IMR-90 (cell line): ENCODE data around the gene PXYLP1. TPM values are rescaled to one million over a fixed set of nuclear protein-coding genes. Genes with fewer than 3 reads are reported as not detected.

ENCODE experiments used
- ATAC-seq: fragments of 200-7000 bp; cut with Tn5 transposase; 2 replicates; pipeline ENCODE4 v1.9.1; 2020; ENCODE audit warnings: low read depth, mild to moderate bottlenecking, moderate library complexity
- BruUV-seq: library from RNA; stranded (reverse); fragments of 400-500 nt; replicated peaks from 2 replicates; lab custom pipeline; 2021; lab: Mats Ljungman, UMichigan
- CTCF ChIA-PET: fragments of 300-600 bp; formaldehyde crosslinking; extraction: SDS; loops from one replicate; lab custom pipeline; 2021; ENCODE audit warnings: antibody characterized with exemption; lab: Yijun Ruan, JAX
- POLR2A ChIA-PET: fragments of 300-600 bp; sonication (Branson Sonifier 250); formaldehyde crosslinking; loops from one replicate; lab custom pipeline; 2022; ENCODE audit warnings: antibody characterized with exemption; ENCODE audit not compliant: unreplicated experiment; lab: Charles Lee
- DNase-seq: peaks from one replicate; pipeline ENCODE4 v3.0.0; 2013
- H2AFZ ChIP-seq: replicated peaks from 2 replicates; pipeline ENCODE3; 2013; ENCODE audit warnings: low read length, mild to moderate bottlenecking; ENCODE audit not compliant: poor library complexity
- H2AK5ac ChIP-seq: 2 replicates; pipeline ENCODE4 v1.6.1; 2013; ENCODE audit warnings: low read depth, low read length, inconsistent platforms
- H2AK9ac ChIP-seq: replicated peaks from 2 replicates; pipeline ENCODE3; 2013; ENCODE audit warnings: mild to moderate bottlenecking, low read depth, low read length, moderate library complexity; ENCODE audit not compliant: poor library complexity
- H2BK120ac ChIP-seq: 2 replicates; pipeline ENCODE4 v1.6.1; 2013; ENCODE audit warnings: low read depth, low read length, inconsistent platforms
- H2BK15ac ChIP-seq: 3 replicates; pipeline ENCODE4 v1.6.1; 2013; ENCODE audit warnings: low read depth, low read length, inconsistent platforms
- H2BK20ac ChIP-seq: 2 replicates; pipeline ENCODE4 v1.6.1; 2013; ENCODE audit warnings: low read depth, mild to moderate bottlenecking, inconsistent platforms, low read length, moderate library complexity
- H2BK5ac ChIP-seq: 2 replicates; pipeline ENCODE4 v1.6.1; 2013; ENCODE audit warnings: mild to moderate bottlenecking, low read depth, low read length, inconsistent platforms; ENCODE audit not compliant: poor library complexity, severe bottlenecking
- H3K14ac ChIP-seq: replicated peaks from 2 replicates; pipeline ENCODE4 v1.6.1; 2013; ENCODE audit warnings: low read depth, low read length, inconsistent platforms
- H3K18ac ChIP-seq: 2 replicates; pipeline ENCODE4 v1.6.1; 2013; ENCODE audit warnings: low read depth, low read length, control low read depth
- H3K23ac ChIP-seq: 2 replicates; pipeline ENCODE4 v1.6.1; 2013; ENCODE audit warnings: low read depth, low read length, inconsistent platforms
- H3K27ac ChIP-seq: 2 replicates; pipeline ENCODE4 v1.5.1; 2013; ENCODE audit warnings: mild to moderate bottlenecking, control low read depth, low read length; ENCODE audit not compliant: insufficient read depth
- H3K27me3 ChIP-seq: 2 replicates; pipeline ENCODE4 v1.6.1; 2013; ENCODE audit warnings: low read length; ENCODE audit not compliant: control insufficient read depth, insufficient read depth
- H3K36me3 ChIP-seq: 2 replicates; pipeline ENCODE4 v1.6.1; 2013; ENCODE audit warnings: low read length, mixed read lengths; ENCODE audit not compliant: control insufficient read depth, insufficient read depth
- H3K4ac ChIP-seq: 2 replicates; pipeline ENCODE4 v1.6.1; 2013; ENCODE audit warnings: low read depth, low read length, inconsistent platforms
- H3K4me1 ChIP-seq: 2 replicates; pipeline ENCODE4 v1.6.1; 2013; ENCODE audit warnings: low read length, mixed read lengths; ENCODE audit not compliant: control insufficient read depth, insufficient read depth
- H3K4me2 ChIP-seq: 2 replicates; pipeline ENCODE4 v1.6.1; 2013; ENCODE audit warnings: low read depth, mild to moderate bottlenecking, control low read depth, low read length, moderate library complexity
- H3K4me3 ChIP-seq: 2 replicates; pipeline ENCODE4 v1.5.1; 2013; ENCODE audit warnings: low read depth, mild to moderate bottlenecking, control low read depth, low read length, moderate library complexity; ENCODE audit not compliant: insufficient read depth
- H3K56ac ChIP-seq: 2 replicates; pipeline ENCODE4 v1.6.1; 2013; ENCODE audit warnings: low read length, inconsistent platforms; ENCODE audit not compliant: insufficient read depth; ENCODE audit errors: extremely low read depth
- H3K79me1 ChIP-seq, 2 experiments: 2 replicates each; pipeline ENCODE4 v1.6.1; 2013; ENCODE audit warnings: low read length in 2 of 2, inconsistent platforms in 1 of 2, low read depth in 1 of 2
- H3K9ac ChIP-seq: 2 replicates; pipeline ENCODE4 v1.6.1; 2013; ENCODE audit warnings: low read depth, low read length, control low read depth
- H3K9me1 ChIP-seq: 2 replicates; pipeline ENCODE4 v1.6.1; 2013; ENCODE audit warnings: low read length, inconsistent platforms; ENCODE audit not compliant: insufficient read depth
- H3K9me3 ChIP-seq: 2 replicates; pipeline ENCODE4 v1.6.1; 2013; ENCODE audit warnings: low read length; ENCODE audit not compliant: control insufficient read depth, insufficient read depth
- H4K20me1 ChIP-seq: 2 replicates; pipeline ENCODE4 v1.6.1; 2013; ENCODE audit warnings: low read length, inconsistent platforms; ENCODE audit not compliant: insufficient read depth
- H4K5ac ChIP-seq: 2 replicates; pipeline ENCODE4 v1.6.1; 2013; ENCODE audit warnings: mild to moderate bottlenecking, low read depth, low read length, control low read depth
- H4K8ac ChIP-seq, 2 experiments: 2 replicates each; pipeline ENCODE4 v1.6.1; 2013; ENCODE audit warnings: low read depth in 2 of 2, low read length in 2 of 2, control low read depth in 1 of 2, inconsistent platforms in 1 of 2
- H4K91ac ChIP-seq: 2 replicates; pipeline ENCODE4 v1.6.1; 2013; ENCODE audit warnings: low read depth, low read length, inconsistent platforms; ENCODE audit not compliant: insufficient read depth
- BHLHE40 ChIP-seq: fragments of 150-350 bp; IDR thresholded peaks from 2 replicates; pipeline ENCODE4 v1.6.1; 2016; ENCODE audit warnings: mild to moderate bottlenecking, low read depth, low read length
- CEBPB ChIP-seq: IDR thresholded peaks from 2 replicates; pipeline ENCODE4 v1.6.1; 2012; ENCODE audit warnings: low read depth, low read length, improper control_type of control experiment
- FOS ChIP-seq: fragments of 150-350 bp; IDR thresholded peaks from 2 replicates; pipeline ENCODE4 v1.6.1; 2016; ENCODE audit warnings: low read depth, low read length
- MAFK ChIP-seq: IDR thresholded peaks from 2 replicates; pipeline ENCODE4 v1.6.1; 2012; ENCODE audit warnings: low read depth, low read length, improper control_type of control experiment
- MAZ ChIP-seq: IDR thresholded peaks from 2 replicates; pipeline ENCODE4 v1.6.1; 2012; ENCODE audit warnings: low read depth, mild to moderate bottlenecking, low read length, improper control_type of control experiment, moderate library complexity, borderline replicate concordance
- MXI1 ChIP-seq: IDR thresholded peaks from 2 replicates; pipeline ENCODE4 v1.6.1; 2012; ENCODE audit warnings: low read depth, mild to moderate bottlenecking, low read length, moderate library complexity, borderline replicate concordance
- NFE2L2 ChIP-seq: fragments of 150-350 bp; IDR thresholded peaks from 2 replicates; pipeline ENCODE4 v1.6.1; 2016; ENCODE audit warnings: low read depth, mild to moderate bottlenecking, low read length
- POLR2A ChIP-seq: IDR thresholded peaks from 2 replicates; pipeline ENCODE4 v1.6.1; 2012; ENCODE audit warnings: mild to moderate bottlenecking, low read depth, low read length
- RAD21 ChIP-seq: IDR thresholded peaks from 2 replicates; pipeline ENCODE4 v1.6.1; 2012; ENCODE audit warnings: low read length, improper control_type of control experiment
- RCOR1 ChIP-seq: IDR thresholded peaks from 2 replicates; pipeline ENCODE4 v1.6.1; 2012; ENCODE audit warnings: mild to moderate bottlenecking, low read length, improper control_type of control experiment; ENCODE audit not compliant: insufficient replicate concordance
- RFX5 ChIP-seq: IDR thresholded peaks from 2 replicates; pipeline ENCODE4 v1.8.0; 2012; ENCODE audit warnings: low read depth, mild to moderate bottlenecking, low read length, moderate library complexity
- SMC3 ChIP-seq: fragments of 150-350 bp; IDR thresholded peaks from 2 replicates; pipeline ENCODE4 v1.6.1; 2016; ENCODE audit warnings: low read depth, mild to moderate bottlenecking, antibody characterized with exemption, low read length, moderate library complexity
- WGBS, 2 experiments: methylation state at CpG; one replicate each; pipeline versions ENCODE4 v1.1.5 to v1.1.7; 2013; ENCODE audit warnings: missing lambda C conversion rate in 2 of 2; ENCODE audit not compliant: insufficient read length in 1 of 2; ENCODE audit errors: extremely low coverage in 2 of 2; 5-methylcytosine and 5-hydroxymethylcytosine counted together
- dilution Hi-C: fragments of 300-500 bp; cut with HindIII; formaldehyde crosslinking; loops from one replicate; pipeline ENCODE4 v1.14.3; 2018; ENCODE audit warnings: low sequenced_read_pairs; ENCODE audit not compliant: unreplicated experiment
- in situ Hi-C: fragments of 300-500 bp; cut with MboI; formaldehyde crosslinking; loops from 3 replicates; pipeline ENCODE4 v1.14.3; 2019; ENCODE audit warnings: low sequenced_read_pairs, inconsistent platforms, mixed read lengths
- intact Hi-C: fragments of 100-400 bp; cut with micrococcal nuclease; formaldehyde crosslinking; loops from 2 replicates; pipeline ENCODE4 v1.10.0; 2022
- polyA plus RNA-seq, 3 experiments: library from polyadenylated mRNA; depleted of rRNA; stranded (reverse); fragments of >200 nt; gene quantifications; 2 replicates each; pipeline ENCODE4 v1.2.3, GENCODE V29; 2012; ENCODE audit warnings: low replicate concordance in 1 of 3
- total RNA-seq: library from RNA; depleted of rRNA; stranded (reverse); fragments of >200 nt; gene quantifications from 2 replicates; pipeline ENCODE4 v1.2.3, GENCODE V29; 2012
- TF ChIP-seq, protein P1 (sequence below): fragments of 150-350 bp; IDR thresholded peaks from 2 replicates; pipeline ENCODE4 v1.6.1; 2016; ENCODE audit warnings: low read depth, mild to moderate bottlenecking, low read length, moderate library complexity, borderline replicate concordance
- TF ChIP-seq, protein P2 (sequence below): conservative IDR thresholded peaks from 2 replicates; pipeline ENCODE4 v1.5.1; 2012; ENCODE audit warnings: mild to moderate bottlenecking, low read depth, low read length, improper control_type of control experiment
- TF ChIP-seq, protein P3 (sequence below): fragments of 150-350 bp; IDR thresholded peaks from 2 replicates; pipeline ENCODE4 v1.6.1; 2017; ENCODE audit warnings: mild to moderate bottlenecking, antibody characterized with exemption, low read length, low read depth

Gene PXYLP1
- total and polyA plus RNA-seq, 2 of the 4 experiments (the other 2 are of a cell fraction): 11.7 to 15.6 TPM

DNA sequence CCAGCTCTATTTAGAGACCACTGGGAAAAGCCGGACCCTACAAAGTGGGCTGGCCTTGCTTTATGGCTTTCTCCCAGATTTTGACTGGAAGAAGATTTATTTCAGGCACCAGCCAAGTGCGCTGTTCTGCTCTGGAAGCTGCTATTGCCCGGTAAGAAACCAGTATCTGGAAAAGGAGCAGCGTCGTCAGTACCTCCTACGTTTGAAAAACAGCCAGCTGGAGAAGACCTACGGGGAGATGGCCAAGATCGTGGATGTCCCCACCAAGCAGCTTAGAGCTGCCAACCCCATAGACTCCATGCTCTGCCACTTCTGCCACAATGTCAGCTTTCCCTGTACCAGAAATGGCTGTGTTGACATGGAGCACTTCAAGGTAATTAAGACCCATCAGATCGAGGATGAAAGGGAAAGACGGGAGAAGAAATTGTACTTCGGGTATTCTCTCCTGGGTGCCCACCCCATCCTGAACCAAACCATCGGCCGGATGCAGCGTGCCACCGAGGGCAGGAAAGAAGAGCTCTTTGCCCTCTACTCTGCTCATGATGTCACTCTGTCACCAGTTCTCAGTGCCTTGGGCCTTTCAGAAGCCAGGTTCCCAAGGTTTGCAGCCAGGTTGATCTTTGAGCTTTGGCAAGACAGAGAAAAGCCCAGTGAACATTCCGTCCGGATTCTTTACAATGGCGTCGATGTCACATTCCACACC lies 60.9 kb downstream of the PXYLP1 start:
- Histone ChIP-seq H2BK120ac (no peak overlapping the region), H3K18ac (no peak overlapping the region), H3K23ac (no peak overlapping the region), H3K4ac (no peak overlapping the region), H2BK20ac (no peak overlapping the region), H3K9ac (no peak overlapping the region), H2AFZ (no peak overlapping the region), H4K8ac (no peak overlapping the region), H3K27ac (no peak overlapping the region), H3K9me1 (peaks cover 4% of the 10 kb centered on the region; the same call in 1 of the 2 replicates), H3K36me3 (peaks cover 10% of the 10 kb centered on the region; the same call in 1 of the 2 replicates), H3K14ac (no peak overlapping the region), H3K27me3 (no peaks in the 10 kb centered on the region), H4K91ac (no peak overlapping the region), H3K4me1 (peaks cover 3% of the 10 kb centered on the region; the same call in 1 of the 2 replicates), H3K79me1 (no peaks in the 10 kb centered on the region), H3K56ac (no peak overlapping the region), H2BK15ac (no peak overlapping the region), H3K4me2 (no peak overlapping the region), H2AK5ac (no peak overlapping the region), H3K9me3 (no peaks in the 10 kb centered on the region), H3K4me3 (no peak overlapping the region), H2BK5ac (no peak overlapping the region), H4K5ac (no peak overlapping the region), H4K20me1 (no peaks in the 10 kb centered on the region), H2AK9ac (no peak overlapping the region)
- no TSS peak for BruUV-seq
- POLR2A ChIA-PET: no interaction called here
- intact Hi-C loops (no loop called here), dilution Hi-C loops (no loop called here), in situ Hi-C loops (no loop called here)
- DNase-seq (no peak), ATAC-seq (no peak)
- 63% methylated on average over 9 of the region's 19 CpGs; no CpG with 5 or more reads in 1 of the 2 experiments for WGBS, 2 experiments
- CTCF ChIA-PET: interaction anchor here (1.3 kb wide), 1 partner anchor 10 kb away, joined by 5 read pairs; no protein-coding TSS in a partner anchor
- TF ChIP-seq MXI1 (no peak), RFX5 (no peak), POLR2A (no peak), SMC3 (no peak), RCOR1 (no peak), BHLHE40 (no peak), NFE2L2 (no peak), MAFK (no peak), CEBPB (no peak), FOS (no peak), MAZ (no peak), RAD21 (no peak)
- TF ChIP-seq, protein P1, sequence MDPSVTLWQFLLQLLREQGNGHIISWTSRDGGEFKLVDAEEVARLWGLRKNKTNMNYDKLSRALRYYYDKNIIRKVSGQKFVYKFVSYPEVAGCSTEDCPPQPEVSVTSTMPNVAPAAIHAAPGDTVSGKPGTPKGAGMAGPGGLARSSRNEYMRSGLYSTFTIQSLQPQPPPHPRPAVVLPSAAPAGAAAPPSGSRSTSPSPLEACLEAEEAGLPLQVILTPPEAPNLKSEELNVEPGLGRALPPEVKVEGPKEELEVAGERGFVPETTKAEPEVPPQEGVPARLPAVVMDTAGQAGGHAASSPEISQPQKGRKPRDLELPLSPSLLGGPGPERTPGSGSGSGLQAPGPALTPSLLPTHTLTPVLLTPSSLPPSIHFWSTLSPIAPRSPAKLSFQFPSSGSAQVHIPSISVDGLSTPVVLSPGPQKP: no peak
- TF ChIP-seq, protein P2, sequence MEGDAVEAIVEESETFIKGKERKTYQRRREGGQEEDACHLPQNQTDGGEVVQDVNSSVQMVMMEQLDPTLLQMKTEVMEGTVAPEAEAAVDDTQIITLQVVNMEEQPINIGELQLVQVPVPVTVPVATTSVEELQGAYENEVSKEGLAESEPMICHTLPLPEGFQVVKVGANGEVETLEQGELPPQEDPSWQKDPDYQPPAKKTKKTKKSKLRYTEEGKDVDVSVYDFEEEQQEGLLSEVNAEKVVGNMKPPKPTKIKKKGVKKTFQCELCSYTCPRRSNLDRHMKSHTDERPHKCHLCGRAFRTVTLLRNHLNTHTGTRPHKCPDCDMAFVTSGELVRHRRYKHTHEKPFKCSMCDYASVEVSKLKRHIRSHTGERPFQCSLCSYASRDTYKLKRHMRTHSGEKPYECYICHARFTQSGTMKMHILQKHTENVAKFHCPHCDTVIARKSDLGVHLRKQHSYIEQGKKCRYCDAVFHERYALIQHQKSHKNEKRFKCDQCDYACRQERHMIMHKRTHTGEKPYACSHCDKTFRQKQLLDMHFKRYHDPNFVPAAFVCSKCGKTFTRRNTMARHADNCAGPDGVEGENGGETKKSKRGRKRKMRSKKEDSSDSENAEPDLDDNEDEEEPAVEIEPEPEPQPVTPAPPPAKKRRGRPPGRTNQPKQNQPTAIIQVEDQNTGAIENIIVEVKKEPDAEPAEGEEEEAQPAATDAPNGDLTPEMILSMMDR: no peak
- TF ChIP-seq, protein P3, sequence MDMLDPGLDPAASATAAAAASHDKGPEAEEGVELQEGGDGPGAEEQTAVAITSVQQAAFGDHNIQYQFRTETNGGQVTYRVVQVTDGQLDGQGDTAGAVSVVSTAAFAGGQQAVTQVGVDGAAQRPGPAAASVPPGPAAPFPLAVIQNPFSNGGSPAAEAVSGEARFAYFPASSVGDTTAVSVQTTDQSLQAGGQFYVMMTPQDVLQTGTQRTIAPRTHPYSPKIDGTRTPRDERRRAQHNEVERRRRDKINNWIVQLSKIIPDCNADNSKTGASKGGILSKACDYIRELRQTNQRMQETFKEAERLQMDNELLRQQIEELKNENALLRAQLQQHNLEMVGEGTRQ: no peak
